Activated naive CD8-positive, alpha-beta T cell treated with anti-CD3 and anti-CD28 coated beads for 36 hours (primary cell): ENCODE results near the gene XIRP1. TPM values are rescaled to one million over a fixed set of nuclear protein-coding genes. Genes with fewer than 3 reads are reported as not detected.

Experiments
- DNase-seq: peaks from one replicate; pipeline ENCODE4 v3.0.0; 2021
- H3K27ac Mint-ChIP-seq: one replicate; pipeline ENCODE4 v1.8.0; 2022; ENCODE audit warnings: mild to moderate bottlenecking, moderate library complexity, mixed read lengths
- H3K27me3 Mint-ChIP-seq: one replicate; pipeline ENCODE4 v1.8.0; 2022; ENCODE audit warnings: mild to moderate bottlenecking, mixed read lengths
- H3K36me3 Mint-ChIP-seq: one replicate; pipeline ENCODE4 v1.8.0; 2021; ENCODE audit warnings: mild to moderate bottlenecking, mixed read lengths
- H3K4me1 Mint-ChIP-seq: one replicate; pipeline ENCODE4 v1.8.0; 2021; ENCODE audit warnings: mixed read lengths
- H3K4me3 Mint-ChIP-seq: one replicate; pipeline ENCODE4 v1.8.0; 2022; ENCODE audit warnings: mild to moderate bottlenecking, moderate library complexity, mixed read lengths
- H3K9me3 Mint-ChIP-seq: one replicate; pipeline ENCODE4 v1.8.0; 2022; ENCODE audit warnings: mixed read lengths
- total RNA-seq, 2 experiments: library from RNA; stranded (reverse); gene quantifications; one replicate each; pipeline ENCODE4 v1.2.3, GENCODE V29; 2021

XIRP1 gene
- total RNA-seq, 2 experiments from 2014 or later: 0.66 to 0.91 TPM

DNA sequence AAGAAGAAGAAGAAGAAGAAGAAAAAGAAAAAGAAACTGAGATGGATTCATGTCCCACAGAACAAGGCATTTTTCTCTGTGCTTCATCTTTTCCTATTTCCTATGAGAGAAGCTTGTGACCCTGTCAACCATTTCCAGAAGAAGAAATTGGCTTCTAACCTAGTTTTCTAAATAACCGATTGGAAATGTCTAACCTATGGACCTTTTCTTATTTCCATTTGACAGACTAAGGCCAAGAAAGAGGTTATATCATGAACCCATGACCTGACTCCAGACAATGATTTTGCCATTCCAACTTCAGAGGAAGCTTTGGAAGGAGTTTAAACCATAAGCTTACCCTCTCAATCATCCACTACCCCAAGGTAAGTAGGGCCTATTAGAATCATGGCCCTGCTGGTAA is 22.7 kb downstream of the XIRP1 start:
- no peak overlapping the region for H3K27ac Mint-ChIP-seq
- no peaks in the 10 kb centered on the region for H3K27me3 Mint-ChIP-seq
- peaks cover 6% of the 10 kb centered on the region for H3K4me1 Mint-ChIP-seq
- DNase-seq: no peak
- no peaks in the 10 kb centered on the region for H3K36me3 Mint-ChIP-seq
- peaks cover 2% of the 10 kb centered on the region for H3K9me3 Mint-ChIP-seq
- no peak overlapping the region for H3K4me3 Mint-ChIP-seq

GRCh38 chr3:39168156-39168780 is 24.1 kb downstream of the XIRP1 start:
- no peaks in the 10 kb centered on the region for H3K27me3 Mint-ChIP-seq
- H3K27ac Mint-ChIP-seq: no peak overlapping the region

DNA sequence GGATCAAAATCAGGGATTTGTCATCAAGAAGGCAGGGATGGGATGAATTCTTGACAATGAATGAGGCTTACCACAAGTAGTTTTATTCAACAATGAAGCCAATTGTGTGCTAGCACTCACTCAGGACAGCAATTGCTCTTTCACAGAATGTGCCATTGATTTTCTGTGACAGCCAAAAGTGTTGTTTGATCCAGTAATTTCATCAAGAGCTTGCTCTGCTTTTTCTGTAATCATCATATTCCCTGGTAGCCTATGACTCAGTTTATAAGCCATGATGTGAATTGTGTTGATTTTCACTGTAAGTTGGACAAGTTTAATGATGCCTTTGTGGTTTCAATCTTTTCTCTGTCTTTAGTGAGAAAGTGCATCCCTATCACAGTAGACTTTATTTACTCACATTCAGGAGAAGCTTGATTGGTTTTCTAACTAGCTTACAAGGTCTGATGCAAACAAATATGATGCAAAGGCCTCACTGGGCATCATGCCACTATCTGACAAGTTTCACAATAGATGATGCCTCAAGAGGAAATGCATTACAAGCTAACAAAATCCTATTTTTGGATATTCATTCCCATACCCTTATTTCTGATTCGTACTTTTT is 25.4 kb downstream of the XIRP1 start:
- H3K4me3 Mint-ChIP-seq: no peak overlapping the region
- no peak overlapping the region for H3K27ac Mint-ChIP-seq
- peaks cover 6% of the 10 kb centered on the region for H3K4me1 Mint-ChIP-seq
- no peak for DNase-seq
- no peaks in the 10 kb centered on the region for H3K27me3 Mint-ChIP-seq
- H3K36me3 Mint-ChIP-seq: no peaks in the 10 kb centered on the region
- H3K9me3 Mint-ChIP-seq: no peaks in the 10 kb centered on the region

More at GRCh38 chr3:39168156-39168780, 24.1 kb downstream of the XIRP1 start:
- H3K4me1 Mint-ChIP-seq: peaks cover 6% of the 10 kb centered on the region
- no peak for DNase-seq
- no peaks in the 10 kb centered on the region for H3K36me3 Mint-ChIP-seq
- H3K9me3 Mint-ChIP-seq: peaks cover 1% of the 10 kb centered on the region
- H3K4me3 Mint-ChIP-seq: no peak overlapping the region

- Mint-ChIP-seq H3K4me3 (no peak overlapping the region), H3K36me3 (no peaks in the 10 kb centered on the region), H3K27me3 (no peaks in the 10 kb centered on the region), H3K27ac (no peak overlapping the region), H3K4me1 (peaks cover 6% of the 10 kb centered on the region), H3K9me3 (no peaks in the 10 kb centered on the region)
- DNase-seq: no peak
Measured at GRCh38 chr3:39166134-39166710, 26.2 kb downstream of the XIRP1 start.

GRCh38 chr3:39165518-39165917 is 26.9 kb downstream of the XIRP1 start:
- no peak overlapping the region for H3K27ac Mint-ChIP-seq
- peaks cover 6% of the 10 kb centered on the region for H3K4me1 Mint-ChIP-seq
- H3K4me3 Mint-ChIP-seq: no peak overlapping the region
- no peaks in the 10 kb centered on the region for H3K27me3 Mint-ChIP-seq
- H3K9me3 Mint-ChIP-seq: no peaks in the 10 kb centered on the region
- no peak for DNase-seq
- no peaks in the 10 kb centered on the region for H3K36me3 Mint-ChIP-seq

- H3K4me1 Mint-ChIP-seq: peaks cover 6% of the 10 kb centered on the region
- H3K4me3 Mint-ChIP-seq: no peak overlapping the region
- no peaks in the 10 kb centered on the region for H3K36me3 Mint-ChIP-seq
- no peaks in the 10 kb centered on the region for H3K9me3 Mint-ChIP-seq
- no peak for DNase-seq
- H3K27ac Mint-ChIP-seq: no peak overlapping the region
- H3K27me3 Mint-ChIP-seq: no peaks in the 10 kb centered on the region
Measured at GRCh38 chr3:39164414-39164813, 28.0 kb downstream of the XIRP1 start.

DNA sequence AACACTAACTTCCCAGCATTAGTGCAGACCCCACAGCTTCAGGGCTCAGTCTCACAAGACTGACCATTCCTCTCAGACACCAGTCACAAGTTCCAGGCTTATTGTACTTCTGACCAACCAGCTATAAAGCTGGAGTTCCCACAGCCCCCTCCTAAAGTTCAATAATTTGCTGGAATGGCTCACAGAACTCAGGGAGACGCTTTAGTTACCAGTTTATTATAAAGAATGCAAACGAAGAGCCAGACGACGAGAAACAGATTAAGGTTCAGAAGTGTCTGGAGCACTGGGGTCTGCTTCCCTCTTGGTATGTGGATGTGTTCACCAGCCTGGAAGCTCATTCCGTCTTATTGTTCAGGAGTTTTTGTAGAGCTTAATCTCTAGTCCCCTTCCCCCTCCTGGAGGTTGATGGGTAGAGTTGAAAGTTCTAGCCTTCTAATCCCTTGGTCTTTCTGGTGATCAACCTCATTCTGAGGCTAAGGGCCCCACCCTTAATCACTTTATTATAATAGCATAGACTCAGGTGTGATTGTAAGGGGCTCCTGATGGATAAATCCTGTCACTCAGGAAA is 34.2 kb downstream of the XIRP1 start:
- H3K4me3 Mint-ChIP-seq: no peak overlapping the region
- H3K4me1 Mint-ChIP-seq: peaks cover 19% of the 10 kb centered on the region
- no peaks in the 10 kb centered on the region for H3K9me3 Mint-ChIP-seq
- DNase-seq: no peak
- no peak overlapping the region for H3K27ac Mint-ChIP-seq
- no peaks in the 10 kb centered on the region for H3K36me3 Mint-ChIP-seq
- H3K27me3 Mint-ChIP-seq: peaks cover 4% of the 10 kb centered on the region

GRCh38 chr3:39157359-39157758 is 35.0 kb downstream of the XIRP1 start:
- Mint-ChIP-seq H3K4me3 (no peak overlapping the region), H3K4me1 (peaks cover 19% of the 10 kb centered on the region), H3K36me3 (peaks cover 3% of the 10 kb centered on the region), H3K27ac (no peak overlapping the region), H3K27me3 (peaks cover 4% of the 10 kb centered on the region), H3K9me3 (no peaks in the 10 kb centered on the region)
- no peak for DNase-seq

DNA sequence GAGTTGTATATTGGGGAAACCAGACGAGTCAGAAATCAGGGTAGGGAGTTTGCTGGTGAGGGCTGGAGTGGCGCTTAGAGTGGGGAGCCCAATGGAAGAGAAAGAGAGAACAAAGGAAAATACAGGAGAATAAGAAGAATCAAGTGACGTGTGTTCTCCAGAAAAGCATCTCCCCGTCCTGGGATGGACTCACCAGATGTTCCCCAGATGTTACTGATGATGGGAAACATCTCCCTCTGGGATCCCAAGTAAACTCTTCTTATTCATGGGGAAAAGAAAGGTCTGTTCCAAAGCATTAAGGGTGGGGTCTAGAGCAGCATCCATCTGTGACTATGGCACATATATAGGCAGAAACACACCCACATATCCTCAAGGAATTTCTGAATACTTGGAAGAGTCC is 36.0 kb downstream of the XIRP1 start:
- DNase-seq: no peak
- H3K27ac Mint-ChIP-seq: no peak overlapping the region
- no peaks in the 10 kb centered on the region for H3K9me3 Mint-ChIP-seq
- peaks cover 13% of the 10 kb centered on the region for H3K36me3 Mint-ChIP-seq
- peaks cover 4% of the 10 kb centered on the region for H3K27me3 Mint-ChIP-seq
- H3K4me1 Mint-ChIP-seq: peaks cover 24% of the 10 kb centered on the region
- no peak overlapping the region for H3K4me3 Mint-ChIP-seq

DNA sequence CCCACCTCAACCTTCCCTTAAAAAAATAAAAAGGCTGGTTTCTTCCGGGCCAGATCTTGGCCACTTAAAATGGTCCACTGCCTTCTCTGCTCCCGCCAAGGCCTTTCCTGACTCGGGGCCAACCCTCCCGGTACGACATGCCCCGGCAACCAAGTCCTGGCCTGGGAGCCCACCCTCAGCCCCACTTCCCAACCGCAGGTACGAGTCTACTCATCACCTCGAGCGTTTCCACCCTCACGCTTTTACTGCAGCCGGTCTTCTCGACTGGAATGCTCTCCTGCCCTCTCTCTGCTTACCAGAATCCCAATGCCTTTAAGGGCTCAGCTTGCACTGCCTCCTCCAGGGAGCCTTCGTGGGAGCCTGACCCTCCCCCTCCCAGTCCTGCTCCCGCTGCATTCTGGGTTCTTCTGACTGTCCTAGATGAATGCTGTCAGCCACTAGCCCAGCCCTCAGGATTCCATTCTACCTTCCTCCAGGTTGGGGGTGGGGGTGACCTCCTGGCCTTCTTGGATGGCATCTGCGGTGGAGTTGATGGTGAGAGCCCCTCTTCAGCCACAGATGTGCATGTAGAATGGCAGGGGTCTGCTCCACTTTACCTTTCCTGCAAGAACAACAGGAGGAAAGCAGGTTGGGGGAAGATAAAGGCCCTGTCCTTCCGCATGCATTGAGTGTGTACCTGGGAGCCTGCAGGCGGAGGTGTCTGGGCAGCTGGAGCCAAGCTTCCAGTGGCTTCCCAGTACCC is 37.9 kb downstream of the XIRP1 start:
- Mint-ChIP-seq H3K36me3 (peaks cover 32% of the 10 kb centered on the region), H3K4me1 (peaks cover 43% of the 10 kb centered on the region), H3K4me3 (peak overlapping the region; percentile 72), H3K27ac (peak overlapping the region; percentile 77), H3K9me3 (no peaks in the 10 kb centered on the region), H3K27me3 (peaks cover 4% of the 10 kb centered on the region)
- DNase-seq: no peak

- Mint-ChIP-seq H3K9me3 (no peaks in the 10 kb centered on the region), H3K36me3 (peaks cover 38% of the 10 kb centered on the region), H3K4me3 (peak overlapping the region; percentile 72), H3K27me3 (peaks cover 4% of the 10 kb centered on the region), H3K27ac (peak overlapping the region; percentile 77), H3K4me1 (peaks cover 48% of the 10 kb centered on the region)
- DNase-seq: no peak
Measured at GRCh38 chr3:39153977-39154279, 38.5 kb downstream of the XIRP1 start.

GRCh38 chr3:39150803-39151631 is 41.4 kb downstream of the XIRP1 start:
- H3K4me3 Mint-ChIP-seq: peak overlapping the region; percentile 95
- H3K27me3 Mint-ChIP-seq: peaks cover under 1% of the 10 kb centered on the region
- peak overlapping the region; percentile 98 for H3K27ac Mint-ChIP-seq
- peak; percentile 56 for DNase-seq
- no peaks in the 10 kb centered on the region for H3K9me3 Mint-ChIP-seq
- H3K4me1 Mint-ChIP-seq: peaks cover 69% of the 10 kb centered on the region
- H3K36me3 Mint-ChIP-seq: peaks cover 66% of the 10 kb centered on the region

DNA sequence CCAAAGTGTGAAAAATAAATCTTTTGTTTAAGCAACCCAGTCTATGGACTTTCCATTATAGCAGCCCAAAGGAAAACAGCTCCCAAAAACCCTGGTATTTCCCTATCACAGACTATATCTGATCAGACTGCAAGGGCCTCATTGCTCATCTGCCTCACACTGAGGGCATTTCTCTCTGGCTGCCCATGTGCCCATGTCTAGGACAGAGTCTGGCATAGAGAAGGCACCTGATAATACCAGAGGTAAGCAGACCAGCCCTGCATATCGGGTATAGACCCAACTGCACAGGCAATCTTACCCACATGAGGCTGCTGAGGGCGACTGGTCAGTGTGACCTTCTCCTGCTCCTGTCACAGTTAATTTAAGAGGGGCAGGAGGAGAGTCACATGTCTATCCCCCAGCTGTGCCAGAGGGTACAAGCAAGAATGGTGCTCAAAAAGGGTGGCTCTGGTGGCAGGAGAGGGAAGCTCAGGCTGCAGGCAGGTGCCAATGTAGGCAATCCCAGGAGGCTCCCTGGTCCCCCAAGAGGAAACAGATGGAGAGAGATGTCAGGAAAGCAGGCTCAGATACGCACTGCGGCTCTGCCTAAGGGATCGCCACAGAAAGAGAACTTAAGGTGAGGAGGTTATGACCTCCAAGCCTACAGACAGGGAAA is 42.1 kb downstream of the XIRP1 start:
- peaks cover 69% of the 10 kb centered on the region for H3K36me3 Mint-ChIP-seq

DNA sequence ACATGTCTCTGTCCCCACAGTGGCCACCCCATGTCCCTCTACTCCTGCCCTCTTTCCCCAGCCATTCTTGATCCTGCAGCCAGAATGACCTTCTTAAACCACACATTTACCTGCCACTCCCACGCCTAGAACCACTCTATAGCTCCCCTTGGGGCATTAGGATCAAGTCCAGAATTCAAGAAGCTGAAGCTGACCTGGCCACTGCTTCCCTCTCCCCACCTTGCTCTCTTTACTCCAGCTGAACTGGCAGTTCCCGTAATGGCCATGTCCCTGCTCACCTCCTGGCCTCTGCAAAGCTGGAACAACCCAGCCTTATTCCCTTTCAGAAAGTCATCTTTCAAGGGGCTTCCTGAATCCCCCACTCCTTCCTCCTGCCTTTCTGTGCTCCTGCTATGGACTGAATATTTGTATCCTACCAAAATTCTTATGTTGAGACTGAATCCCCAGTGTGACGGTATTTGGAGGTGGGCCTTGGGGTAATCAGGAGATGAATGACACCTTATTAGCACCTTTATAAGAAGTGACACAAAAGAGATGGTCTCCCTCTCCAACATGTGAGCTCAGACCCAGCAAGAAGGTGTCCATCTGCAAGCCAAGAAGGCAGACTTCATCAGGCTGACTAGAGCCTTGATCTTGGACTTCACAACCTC is 42.8 kb downstream of the XIRP1 start:
- H3K27ac Mint-ChIP-seq: peak overlapping the region; percentile 98
- no peaks in the 10 kb centered on the region for H3K9me3 Mint-ChIP-seq
- no peak for DNase-seq
- H3K4me3 Mint-ChIP-seq: peak overlapping the region; percentile 95
- peaks cover 61% of the 10 kb centered on the region for H3K4me1 Mint-ChIP-seq
- no peaks in the 10 kb centered on the region for H3K27me3 Mint-ChIP-seq
- H3K36me3 Mint-ChIP-seq: peaks cover 70% of the 10 kb centered on the region

More for the DNA sequence above, 42.1 kb downstream of the XIRP1 start:
- Mint-ChIP-seq H3K4me3 (peak overlapping the region; percentile 95), H3K27me3 (no peaks in the 10 kb centered on the region), H3K9me3 (no peaks in the 10 kb centered on the region), H3K4me1 (peaks cover 66% of the 10 kb centered on the region), H3K27ac (peak overlapping the region; percentile 98)
- DNase-seq: no peak
